Middle frontal gyrus (tissue), 1 donor: ENCODE data around the gene ADAM22.
A peak's percentile ranks its signal among the peaks of the same experiment; 100 is the strongest.
"Not testable (repeated sequence)": the region's sequence is repeated elsewhere in the genome, so short reads cannot be mapped to it uniquely, and the experiment has no call there.

Experiments used
- DNase-seq: peaks from one replicate; pipeline ENCODE4 v3.0.0-alpha.2; 2015; ENCODE audit warnings: low spot score; ENCODE audit errors: extremely low spot score

The ADAM22 gene, protein sequence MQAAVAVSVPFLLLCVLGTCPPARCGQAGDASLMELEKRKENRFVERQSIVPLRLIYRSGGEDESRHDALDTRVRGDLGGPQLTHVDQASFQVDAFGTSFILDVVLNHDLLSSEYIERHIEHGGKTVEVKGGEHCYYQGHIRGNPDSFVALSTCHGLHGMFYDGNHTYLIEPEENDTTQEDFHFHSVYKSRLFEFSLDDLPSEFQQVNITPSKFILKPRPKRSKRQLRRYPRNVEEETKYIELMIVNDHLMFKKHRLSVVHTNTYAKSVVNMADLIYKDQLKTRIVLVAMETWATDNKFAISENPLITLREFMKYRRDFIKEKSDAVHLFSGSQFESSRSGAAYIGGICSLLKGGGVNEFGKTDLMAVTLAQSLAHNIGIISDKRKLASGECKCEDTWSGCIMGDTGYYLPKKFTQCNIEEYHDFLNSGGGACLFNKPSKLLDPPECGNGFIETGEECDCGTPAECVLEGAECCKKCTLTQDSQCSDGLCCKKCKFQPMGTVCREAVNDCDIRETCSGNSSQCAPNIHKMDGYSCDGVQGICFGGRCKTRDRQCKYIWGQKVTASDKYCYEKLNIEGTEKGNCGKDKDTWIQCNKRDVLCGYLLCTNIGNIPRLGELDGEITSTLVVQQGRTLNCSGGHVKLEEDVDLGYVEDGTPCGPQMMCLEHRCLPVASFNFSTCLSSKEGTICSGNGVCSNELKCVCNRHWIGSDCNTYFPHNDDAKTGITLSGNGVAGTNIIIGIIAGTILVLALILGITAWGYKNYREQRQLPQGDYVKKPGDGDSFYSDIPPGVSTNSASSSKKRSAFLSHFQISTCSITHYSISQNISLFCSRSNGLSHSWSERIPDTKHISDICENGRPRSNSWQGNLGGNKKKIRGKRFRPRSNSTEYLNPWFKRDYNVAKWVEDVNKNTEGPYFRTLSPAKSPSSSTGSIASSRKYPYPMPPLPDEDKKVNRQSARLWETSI

GRCh38 chr7:87933953-87934698, at the start of gene ADAM22:
TSS of gene ADAM22 (plus strand) at chr7:87934251. CDS start at chr7:87934466, 215 bp downstream.
- DNase-seq, result peak; percentile 93

- DNase-seq, result no peak
These were observed 49.0 kb upstream of the ADAM22 start for GRCh38 chr7:87885018-87885417.

DNA sequence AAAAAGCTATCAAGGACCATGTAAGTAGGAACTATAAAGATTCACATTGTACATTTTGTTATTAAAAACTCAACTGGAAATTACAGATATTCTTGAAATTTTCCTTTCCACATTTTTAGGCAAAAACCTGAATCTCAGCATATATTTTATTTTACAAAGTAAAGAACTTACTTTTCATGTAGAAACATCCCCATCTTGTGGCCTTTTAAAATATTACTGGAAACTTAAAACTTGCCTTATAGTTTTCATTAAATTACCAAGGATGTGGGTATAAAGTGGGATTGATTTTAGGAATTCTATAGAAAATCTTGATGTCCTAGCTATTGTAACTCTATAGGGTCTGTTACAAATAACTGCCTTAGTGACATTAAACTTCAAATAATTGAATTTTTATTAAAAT, 47.2 kb upstream of the ADAM22 start:
- peak; percentile 11 for DNase-seq

GRCh38 chr7:87895363-87895762, 38.7 kb upstream of the ADAM22 start:
- DNase-seq, result no peak

- DNase-seq, result no peak
These were observed 34.8 kb upstream of the ADAM22 start for GRCh38 chr7:87899255-87899654.

- not testable (repeated sequence) for DNase-seq
These were observed 26.7 kb upstream of the ADAM22 start for GRCh38 chr7:87907136-87907906.

DNA sequence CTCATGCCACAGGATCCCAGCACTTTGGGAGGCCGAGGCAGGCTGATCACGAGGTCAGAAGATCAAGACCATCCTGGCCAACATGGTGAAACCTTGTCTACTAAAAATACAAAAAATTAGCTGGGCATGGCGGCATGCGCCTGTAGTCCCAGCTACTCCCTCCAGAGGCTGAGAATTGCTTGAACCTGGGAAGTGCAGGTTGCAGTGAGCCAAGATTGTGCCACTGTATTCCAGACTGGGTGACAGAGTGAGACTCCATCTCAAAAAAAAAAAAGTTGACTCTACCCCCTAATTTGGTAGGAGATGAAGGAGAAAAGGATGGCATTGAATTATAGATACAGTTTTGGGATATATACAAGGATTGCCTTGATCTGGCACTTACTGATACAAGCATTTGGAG, 25.2 kb upstream of the ADAM22 start:
- not testable (repeated sequence) for DNase-seq

DNA sequence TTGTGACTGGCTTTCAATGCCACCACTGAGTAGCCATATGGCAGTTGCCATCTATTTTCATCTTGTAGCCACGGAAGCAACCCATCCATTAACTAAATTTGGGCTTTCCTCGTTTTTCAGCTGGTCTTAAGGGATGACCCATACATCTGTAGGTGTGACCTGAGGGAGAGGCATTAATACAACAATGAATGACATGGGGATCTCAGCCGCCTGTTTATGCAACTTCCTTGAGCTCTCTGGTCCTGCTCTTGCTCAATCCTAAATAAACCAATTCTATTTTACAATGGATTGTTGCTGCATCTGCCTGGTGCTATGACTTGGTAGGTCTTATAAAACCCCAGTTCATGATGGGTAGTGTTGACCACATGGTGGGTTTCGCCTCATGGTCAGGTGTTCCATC, 21.9 kb upstream of the ADAM22 start:
- no peak for DNase-seq

GRCh38 chr7:87918740-87919139, 15.3 kb upstream of the ADAM22 start:
- DNase-seq, result no peak

- DNase-seq, result no peak
These were observed 14.2 kb upstream of the ADAM22 start for GRCh38 chr7:87919875-87920274.

DNA sequence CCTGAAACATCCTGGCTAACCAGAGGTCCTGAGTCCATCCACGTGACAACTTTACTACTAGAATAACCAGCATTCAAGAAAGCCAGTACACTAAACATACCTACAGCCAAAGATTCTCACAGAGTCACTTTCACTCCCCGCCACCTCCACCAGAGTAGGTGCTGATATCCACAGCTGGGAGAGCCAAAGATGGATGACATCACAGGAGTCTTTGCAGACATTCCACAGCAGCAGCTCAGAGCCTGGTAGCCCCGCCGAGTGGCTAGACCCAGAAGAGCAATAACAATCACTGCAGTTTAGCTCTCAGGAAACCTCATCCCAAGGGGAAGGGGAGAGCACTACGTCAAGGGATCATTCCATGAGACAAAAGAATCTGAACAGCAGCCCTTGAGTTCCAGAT, 13.5 kb upstream of the ADAM22 start:
- DNase-seq, result no peak

GRCh38 chr7:87922759-87923395, 11.2 kb upstream of the ADAM22 start:
- DNase-seq, result not testable (repeated sequence)

- no peak for DNase-seq
These were observed 7.2 kb upstream of the ADAM22 start for GRCh38 chr7:87926581-87927461.

- no peak for DNase-seq
These were observed 472 bp upstream of the ADAM22 start for GRCh38 chr7:87933605-87933952.

DNA sequence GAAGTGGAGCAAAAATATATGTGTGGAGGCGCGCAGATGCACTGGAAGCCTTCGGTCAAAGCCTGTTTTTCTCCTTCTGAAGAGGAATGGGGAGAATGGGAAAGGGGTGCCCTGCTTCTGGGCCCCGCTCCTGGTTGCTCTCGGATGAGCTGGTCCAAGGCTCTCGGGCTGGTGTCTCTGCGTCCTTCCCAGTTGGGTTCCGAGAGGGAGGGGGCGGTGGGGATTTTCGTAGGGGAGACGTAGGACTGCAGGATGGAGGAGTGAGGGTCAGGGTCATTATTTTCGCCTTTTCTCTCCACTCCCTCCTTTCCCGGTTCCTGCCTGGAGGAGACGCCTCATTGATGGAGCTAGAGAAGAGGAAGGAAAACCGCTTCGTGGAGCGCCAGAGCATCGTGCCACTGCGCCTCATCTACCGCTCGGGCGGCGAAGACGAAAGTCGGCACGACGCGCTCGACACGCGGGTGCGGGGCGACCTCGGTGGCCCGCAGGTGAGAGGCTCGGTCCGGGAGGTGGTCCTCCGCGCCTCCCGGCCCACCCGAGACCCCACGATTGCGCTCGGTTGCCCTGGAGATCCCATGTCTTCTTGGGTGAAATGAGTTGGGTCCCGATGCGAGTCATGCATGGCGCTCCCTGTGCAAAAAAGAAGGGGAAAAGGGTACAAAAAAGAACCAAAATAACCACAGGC, 790 bp downstream of the ADAM22 start:
- DNase-seq, result no peak

GRCh38 chr7:87935384-87935706, 1.3 kb downstream of the ADAM22 start:
- DNase-seq, result no peak

- no peak for DNase-seq
These were observed 7.1 kb downstream of the ADAM22 start for GRCh38 chr7:87941138-87941537.

GRCh38 chr7:87944547-87944946, 10.5 kb downstream of the ADAM22 start:
- DNase-seq, result no peak

GRCh38 chr7:87945926-87946325, 11.9 kb downstream of the ADAM22 start:
- DNase-seq, result not testable (repeated sequence)
